DOHH2 (cell line): Measurements from ENCODE around the gene NDRG3.
"Not testable (repeated sequence)": the region's sequence is repeated elsewhere in the genome, so short reads cannot be mapped to it uniquely, and the experiment has no call there.

ENCODE experiments used
- H3F3A ChIP-seq: fragments of 200-600 bp; sonication (generic), shearing (Covaris generic); 2 replicates; pipeline ENCODE4 v1.6.0; 2016; ENCODE audit warnings: antibody characterized with exemption, mild to moderate bottlenecking; ENCODE audit not compliant: control insufficient read depth, insufficient read depth
- H3K27ac ChIP-seq: fragments of 200-600 bp; sonication (generic); 2 replicates; pipeline ENCODE4 v1.5.1; 2014; ENCODE audit warnings: low read depth, mild to moderate bottlenecking, low read length, moderate library complexity
- H3K27me3 ChIP-seq: fragments of 200-600 bp; sonication (generic); 2 replicates; pipeline ENCODE4 v1.6.1; 2014; ENCODE audit warnings: mild to moderate bottlenecking, low read length, mixed read lengths; ENCODE audit not compliant: control insufficient read depth
- H3K36me3 ChIP-seq: fragments of 200-600 bp; sonication (generic); 2 replicates; pipeline ENCODE4 v1.6.1; 2014; ENCODE audit warnings: mild to moderate bottlenecking, low read length, moderate library complexity, mixed read lengths; ENCODE audit not compliant: control insufficient read depth
- H3K4me1 ChIP-seq: fragments of 200-600 bp; sonication (generic); 2 replicates; pipeline ENCODE4 v1.6.1; 2014; ENCODE audit warnings: mild to moderate bottlenecking, low read length, mixed read lengths; ENCODE audit not compliant: control insufficient read depth
- H3K4me2 ChIP-seq: fragments of 200-600 bp; sonication (generic); 2 replicates; pipeline ENCODE4 v1.6.0; 2014; ENCODE audit warnings: mild to moderate bottlenecking, low read length, moderate library complexity
- H3K4me3 ChIP-seq: fragments of 200-600 bp; sonication (generic); 2 replicates; pipeline ENCODE4 v1.5.1; 2014; ENCODE audit warnings: mild to moderate bottlenecking, low read length, mixed read lengths
- H3K79me2 ChIP-seq: fragments of 200-600 bp; sonication (generic); 2 replicates; pipeline ENCODE4 v1.6.1; 2014; ENCODE audit warnings: mild to moderate bottlenecking, low read length, mixed read lengths; ENCODE audit not compliant: control insufficient read depth
- H3K9me2 ChIP-seq: fragments of 200-600 bp; sonication (generic); replicated peaks from 2 replicates; pipeline ENCODE4 v1.6.1; 2014; ENCODE audit warnings: mild to moderate bottlenecking, low read length, mixed read lengths; ENCODE audit not compliant: control insufficient read depth
- H3K9me3 ChIP-seq: fragments of 200-600 bp; sonication (generic); 2 replicates; pipeline ENCODE4 v1.6.1; 2014; ENCODE audit warnings: antibody characterized with exemption, low read length, mixed read lengths; ENCODE audit not compliant: control insufficient read depth, insufficient read depth
- H4K20me1 ChIP-seq: fragments of 200-600 bp; sonication (generic); 2 replicates; pipeline ENCODE4 v1.6.0; 2014; ENCODE audit warnings: low read depth, mild to moderate bottlenecking, antibody characterized with exemption, low read length, moderate library complexity; ENCODE audit not compliant: control insufficient read depth, insufficient read depth
- EZH2phosphoT487 ChIP-seq: fragments of 200-600 bp; sonication (generic); IDR thresholded peaks from 2 replicates; pipeline ENCODE4 v1.6.1; 2017; ENCODE audit warnings: borderline replicate concordance, mild to moderate bottlenecking, antibody characterized with exemption, low read length, moderate library complexity, mixed read lengths
- TF ChIP-seq, protein P1 (sequence below): fragments of 200-600 bp; sonication (generic); IDR thresholded peaks from one replicate; pipeline ENCODE4 v1.5.1; 2014; ENCODE audit warnings: antibody characterized with exemption, mild to moderate bottlenecking, low read depth, low read length; ENCODE audit not compliant: poor library complexity, severe bottlenecking

NDRG3 gene

DNA sequence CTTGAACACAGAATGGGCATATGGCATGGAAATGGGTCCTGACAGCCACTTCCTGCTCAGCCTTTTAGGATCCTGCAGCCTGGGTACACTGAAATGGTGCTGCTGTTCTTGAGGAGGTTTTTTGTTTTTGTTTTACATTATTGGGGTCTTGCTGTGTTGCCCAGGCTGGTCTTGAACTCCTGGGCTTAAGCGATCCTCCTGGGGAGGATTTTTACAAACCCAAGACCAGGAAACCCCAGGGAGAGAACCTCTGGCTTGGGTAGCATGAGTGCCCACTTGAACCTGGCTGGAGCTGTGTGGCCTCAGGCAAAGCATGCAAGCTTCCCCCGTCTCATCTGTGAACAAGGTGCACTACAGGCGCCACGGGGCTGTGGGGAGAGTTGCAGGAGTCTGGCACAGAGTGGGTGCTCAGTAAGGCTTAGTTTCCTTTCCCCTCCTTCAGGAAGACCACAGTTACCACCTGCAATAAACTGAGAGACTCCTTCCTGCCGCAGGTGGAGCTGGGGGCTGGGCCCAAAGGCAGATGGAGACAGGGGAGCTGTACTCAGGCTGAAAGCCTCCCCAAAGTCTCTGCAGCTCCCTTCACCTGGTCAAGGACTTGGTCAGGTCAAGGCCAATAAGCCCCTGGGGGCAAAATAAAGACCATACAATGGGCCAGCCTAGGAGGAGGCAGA, 101.7 kb downstream of the NDRG3 start:
- Histone ChIP-seq H3K4me2 (no peak overlapping the region), H3K4me3 (no peak overlapping the region), H3K27me3 (no peaks in the 10 kb centered on the region), H3K9me3 (no peaks in the 10 kb centered on the region), H3K27ac (no peak overlapping the region), H3F3A (no peaks in the 10 kb centered on the region), H3K4me1 (peaks cover 12% of the 10 kb centered on the region), H3K79me2 (no peaks in the 10 kb centered on the region), H4K20me1 (no peaks in the 10 kb centered on the region), H3K36me3 (no peaks in the 10 kb centered on the region), H3K9me2 (no peaks in the 10 kb centered on the region)
- TF ChIP-seq, protein P1, sequence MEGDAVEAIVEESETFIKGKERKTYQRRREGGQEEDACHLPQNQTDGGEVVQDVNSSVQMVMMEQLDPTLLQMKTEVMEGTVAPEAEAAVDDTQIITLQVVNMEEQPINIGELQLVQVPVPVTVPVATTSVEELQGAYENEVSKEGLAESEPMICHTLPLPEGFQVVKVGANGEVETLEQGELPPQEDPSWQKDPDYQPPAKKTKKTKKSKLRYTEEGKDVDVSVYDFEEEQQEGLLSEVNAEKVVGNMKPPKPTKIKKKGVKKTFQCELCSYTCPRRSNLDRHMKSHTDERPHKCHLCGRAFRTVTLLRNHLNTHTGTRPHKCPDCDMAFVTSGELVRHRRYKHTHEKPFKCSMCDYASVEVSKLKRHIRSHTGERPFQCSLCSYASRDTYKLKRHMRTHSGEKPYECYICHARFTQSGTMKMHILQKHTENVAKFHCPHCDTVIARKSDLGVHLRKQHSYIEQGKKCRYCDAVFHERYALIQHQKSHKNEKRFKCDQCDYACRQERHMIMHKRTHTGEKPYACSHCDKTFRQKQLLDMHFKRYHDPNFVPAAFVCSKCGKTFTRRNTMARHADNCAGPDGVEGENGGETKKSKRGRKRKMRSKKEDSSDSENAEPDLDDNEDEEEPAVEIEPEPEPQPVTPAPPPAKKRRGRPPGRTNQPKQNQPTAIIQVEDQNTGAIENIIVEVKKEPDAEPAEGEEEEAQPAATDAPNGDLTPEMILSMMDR = no peak
- TF ChIP-seq EZH2phosphoT487 = no peak

DNA sequence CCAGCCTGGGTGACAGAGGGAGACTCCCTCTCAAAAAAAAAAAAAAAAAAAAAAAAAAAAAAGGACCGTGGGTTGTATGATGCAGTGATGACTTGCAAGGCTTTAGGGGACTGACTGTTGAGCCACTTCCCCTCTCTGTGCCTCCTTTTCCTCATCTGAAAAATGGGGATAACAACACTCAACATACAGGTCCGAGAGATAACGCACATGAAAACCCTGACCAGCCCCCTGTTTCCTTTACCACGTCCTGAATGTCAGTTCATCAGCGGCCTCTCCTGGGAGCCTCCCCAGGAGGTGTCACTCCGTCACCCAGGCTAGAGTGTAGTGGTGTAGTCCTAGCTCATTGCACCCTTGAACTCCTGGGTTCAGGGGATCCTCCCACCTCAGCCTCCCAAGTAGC, 103.8 kb downstream of the NDRG3 start:
- Histone ChIP-seq H3K79me2 (no peaks in the 10 kb centered on the region), H3K27ac (no peak overlapping the region), H3K36me3 (no peaks in the 10 kb centered on the region), H3K4me1 (peaks cover 12% of the 10 kb centered on the region), H4K20me1 (no peaks in the 10 kb centered on the region), H3K9me2 (no peaks in the 10 kb centered on the region), H3K4me2 (no peak overlapping the region), H3K9me3 (no peaks in the 10 kb centered on the region), H3F3A (no peaks in the 10 kb centered on the region), H3K4me3 (no peak overlapping the region), H3K27me3 (no peaks in the 10 kb centered on the region)
- TF ChIP-seq EZH2phosphoT487 = no peak
- TF ChIP-seq, protein P1 = no peak

GRCh38 chr20:36641506-36641843, 104.4 kb downstream of the NDRG3 start:
- Histone ChIP-seq H3K4me3 (no peak overlapping the region), H3K9me3 (no peaks in the 10 kb centered on the region), H3F3A (no peaks in the 10 kb centered on the region), H3K27me3 (no peaks in the 10 kb centered on the region), H3K79me2 (no peaks in the 10 kb centered on the region), H3K4me2 (no peak overlapping the region), H4K20me1 (no peaks in the 10 kb centered on the region), H3K36me3 (no peaks in the 10 kb centered on the region), H3K27ac (no peak overlapping the region), H3K4me1 (peaks cover 12% of the 10 kb centered on the region), H3K9me2 (no peaks in the 10 kb centered on the region)
- TF ChIP-seq EZH2phosphoT487 = no peak
- TF ChIP-seq, protein P1 = no peak

DNA sequence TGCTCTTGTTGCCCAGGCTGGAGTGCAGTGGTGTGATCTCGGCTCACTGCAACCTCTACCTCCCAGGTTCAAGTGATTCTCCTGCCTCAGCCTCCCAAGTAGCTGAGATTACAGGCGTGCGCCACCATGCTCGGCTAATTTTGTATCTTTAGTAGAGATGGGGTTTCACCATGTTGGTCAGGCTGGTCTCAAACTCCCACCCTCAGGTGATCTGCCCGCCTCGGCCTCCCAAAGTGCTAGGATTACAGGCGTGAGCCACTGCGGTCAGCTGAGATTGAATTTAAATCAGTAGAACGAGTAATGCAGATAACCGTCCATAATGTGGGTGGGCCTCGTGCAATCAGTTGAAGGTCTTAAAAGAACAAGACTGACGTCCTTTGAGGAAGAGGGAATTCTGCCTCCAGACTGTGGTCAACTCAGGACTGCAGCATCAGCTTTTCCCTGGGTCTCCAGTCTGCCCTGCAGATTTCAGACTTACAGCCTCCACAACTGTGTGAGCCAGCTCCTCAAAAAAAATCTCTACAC, 107.0 kb downstream of the NDRG3 start:
- H3K4me3 ChIP-seq, H4K20me1 ChIP-seq, H3K9me3 ChIP-seq, H3K27me3 ChIP-seq, H3K36me3 ChIP-seq, H3K4me2 ChIP-seq, H3K9me2 ChIP-seq, H3K27ac ChIP-seq, H3K79me2 ChIP-seq, H3K4me1 ChIP-seq, H3F3A ChIP-seq: not testable (repeated sequence)
